ENCODE results near the gene RARRES1. TPM values are rescaled to one million over a fixed set of nuclear protein-coding genes. Genes with fewer than 3 reads are reported as not detected.
A peak's percentile ranks its signal among the peaks of the same experiment; 100 is the strongest.

The RARRES1 gene
- polyA plus RNA-seq (2013, experiment 1 of 4) = 1.2 TPM
- polyA plus RNA-seq (2013, experiment 2 of 4) = 1.2 TPM
- 1.7 TPM for polyA plus RNA-seq (2013, experiment 3 of 4)
- 1.1 TPM for polyA plus RNA-seq (2013, experiment 4 of 4)

GRCh38 chr3:158731938-158732855 is at the start of gene RARRES1:
Gene RARRES1 (minus strand): TSS chr3:158732457. CDS start chr3:158732415, 42 bp downstream.
- H3K36me3 ChIP-seq (ENCODE audit: control insufficient read depth, insufficient read depth, low read length) = no peaks in the 10 kb centered on the region
- H3K27me3 ChIP-seq (ENCODE audit: control insufficient read depth, insufficient read depth, low read length, poor library complexity, severe bottlenecking) = peaks cover 24% of the 10 kb centered on the region
- no peak within 1 kb of the TSS for H3K27ac ChIP-seq (ENCODE audit: insufficient read depth, low read depth, low read length, poor library complexity, severe bottlenecking)
- H3K4me3 ChIP-seq (ENCODE audit: insufficient read depth, low read depth, low read length) = peak within 1 kb of the TSS; percentile 57
- 2% methylated on average over 101 of the region's 101 CpGs for WGBS, 2 experiments
- H3K4me1 ChIP-seq (ENCODE audit: control insufficient read depth, insufficient read depth, low read length) = peaks cover 4% of the 10 kb centered on the region
- no peaks in the 10 kb centered on the region for H3K9me3 ChIP-seq (ENCODE audit: control insufficient read depth, low read length)

- no peak overlapping the region for H3K27ac ChIP-seq (ENCODE audit: insufficient read depth, low read depth, low read length, poor library complexity, severe bottlenecking)
- H3K9me3 ChIP-seq (ENCODE audit: control insufficient read depth, low read length) = no peaks in the 10 kb centered on the region
- no peaks in the 10 kb centered on the region for H3K27me3 ChIP-seq (ENCODE audit: control insufficient read depth, insufficient read depth, low read length, poor library complexity, severe bottlenecking)
- 79 to 80% methylated on average over 1 of the region's 1 CpG for WGBS, 2 experiments
- H3K4me1 ChIP-seq (ENCODE audit: control insufficient read depth, insufficient read depth, low read length) = no peaks in the 10 kb centered on the region
- H3K4me3 ChIP-seq (ENCODE audit: insufficient read depth, low read depth, low read length) = no peak overlapping the region
- H3K36me3 ChIP-seq (ENCODE audit: control insufficient read depth, insufficient read depth, low read length) = no peaks in the 10 kb centered on the region
Measured at GRCh38 chr3:158781849-158782248, 49.6 kb upstream of the RARRES1 start.

- Histone ChIP-seq H3K27me3 (ENCODE audit: control insufficient read depth, insufficient read depth, low read length, poor library complexity, severe bottlenecking) (no peaks in the 10 kb centered on the region), H3K27ac (ENCODE audit: insufficient read depth, low read depth, low read length, poor library complexity, severe bottlenecking) (no peak overlapping the region), H3K4me3 (ENCODE audit: insufficient read depth, low read depth, low read length) (no peak overlapping the region), H3K9me3 (ENCODE audit: control insufficient read depth, low read length) (no peaks in the 10 kb centered on the region), H3K4me1 (ENCODE audit: control insufficient read depth, insufficient read depth, low read length) (no peaks in the 10 kb centered on the region), H3K36me3 (ENCODE audit: control insufficient read depth, insufficient read depth, low read length) (no peaks in the 10 kb centered on the region)
- WGBS, 2 experiments = 86 to 89% methylated on average over 2 of the region's 2 CpGs
Measured at GRCh38 chr3:158781191-158781590, 48.9 kb upstream of the RARRES1 start.

GRCh38 chr3:158780766-158781165 is 48.5 kb upstream of the RARRES1 start:
- no peak overlapping the region for H3K27ac ChIP-seq (ENCODE audit: insufficient read depth, low read depth, low read length, poor library complexity, severe bottlenecking)
- no peaks in the 10 kb centered on the region for H3K4me1 ChIP-seq (ENCODE audit: control insufficient read depth, insufficient read depth, low read length)
- no peak overlapping the region for H3K4me3 ChIP-seq (ENCODE audit: insufficient read depth, low read depth, low read length)
- WGBS, 2 experiments = 85% methylated on average over 1 of the region's 1 CpG; no CpG with 5 or more reads in 1 of the 2 experiments
- no peaks in the 10 kb centered on the region for H3K9me3 ChIP-seq (ENCODE audit: control insufficient read depth, low read length)
- H3K27me3 ChIP-seq (ENCODE audit: control insufficient read depth, insufficient read depth, low read length, poor library complexity, severe bottlenecking) = no peaks in the 10 kb centered on the region
- no peaks in the 10 kb centered on the region for H3K36me3 ChIP-seq (ENCODE audit: control insufficient read depth, insufficient read depth, low read length)

GRCh38 chr3:158777161-158777873 is 45.1 kb upstream of the RARRES1 start:
- Histone ChIP-seq H3K9me3 (ENCODE audit: control insufficient read depth, low read length) (no peaks in the 10 kb centered on the region), H3K27me3 (ENCODE audit: control insufficient read depth, insufficient read depth, low read length, poor library complexity, severe bottlenecking) (no peaks in the 10 kb centered on the region), H3K4me1 (ENCODE audit: control insufficient read depth, insufficient read depth, low read length) (no peaks in the 10 kb centered on the region), H3K36me3 (ENCODE audit: control insufficient read depth, insufficient read depth, low read length) (no peaks in the 10 kb centered on the region), H3K4me3 (ENCODE audit: insufficient read depth, low read depth, low read length) (no peak overlapping the region), H3K27ac (ENCODE audit: insufficient read depth, low read depth, low read length, poor library complexity, severe bottlenecking) (no peak overlapping the region)
- 90 to 95% methylated on average over 3 of the region's 3 CpGs for WGBS, 2 experiments

GRCh38 chr3:158776531-158776930 is 44.3 kb upstream of the RARRES1 start:
- Histone ChIP-seq H3K27me3 (ENCODE audit: control insufficient read depth, insufficient read depth, low read length, poor library complexity, severe bottlenecking) (no peaks in the 10 kb centered on the region), H3K4me3 (ENCODE audit: insufficient read depth, low read depth, low read length) (no peak overlapping the region), H3K9me3 (ENCODE audit: control insufficient read depth, low read length) (no peaks in the 10 kb centered on the region), H3K4me1 (ENCODE audit: control insufficient read depth, insufficient read depth, low read length) (no peaks in the 10 kb centered on the region), H3K27ac (ENCODE audit: insufficient read depth, low read depth, low read length, poor library complexity, severe bottlenecking) (no peak overlapping the region), H3K36me3 (ENCODE audit: control insufficient read depth, insufficient read depth, low read length) (no peaks in the 10 kb centered on the region)
- 90 to 96% methylated on average over 7 of the region's 7 CpGs for WGBS, 2 experiments

- Histone ChIP-seq H3K4me1 (ENCODE audit: control insufficient read depth, insufficient read depth, low read length) (no peaks in the 10 kb centered on the region), H3K4me3 (ENCODE audit: insufficient read depth, low read depth, low read length) (no peak overlapping the region), H3K9me3 (ENCODE audit: control insufficient read depth, low read length) (no peaks in the 10 kb centered on the region), H3K27me3 (ENCODE audit: control insufficient read depth, insufficient read depth, low read length, poor library complexity, severe bottlenecking) (no peaks in the 10 kb centered on the region), H3K27ac (ENCODE audit: insufficient read depth, low read depth, low read length, poor library complexity, severe bottlenecking) (no peak overlapping the region), H3K36me3 (ENCODE audit: control insufficient read depth, insufficient read depth, low read length) (no peaks in the 10 kb centered on the region)
- WGBS, 2 experiments = 95 to 98% methylated on average over 3 of the region's 3 CpGs
Measured at GRCh38 chr3:158775426-158776410, 43.5 kb upstream of the RARRES1 start.

GRCh38 chr3:158774965-158775364 is 42.7 kb upstream of the RARRES1 start:
- H3K27me3 ChIP-seq (ENCODE audit: control insufficient read depth, insufficient read depth, low read length, poor library complexity, severe bottlenecking) = no peaks in the 10 kb centered on the region

GRCh38 chr3:158773845-158774830 is 41.9 kb upstream of the RARRES1 start:
- no peaks in the 10 kb centered on the region for H3K36me3 ChIP-seq (ENCODE audit: control insufficient read depth, insufficient read depth, low read length)
- no peaks in the 10 kb centered on the region for H3K4me1 ChIP-seq (ENCODE audit: control insufficient read depth, insufficient read depth, low read length)
- no peak overlapping the region for H3K27ac ChIP-seq (ENCODE audit: insufficient read depth, low read depth, low read length, poor library complexity, severe bottlenecking)
- H3K27me3 ChIP-seq (ENCODE audit: control insufficient read depth, insufficient read depth, low read length, poor library complexity, severe bottlenecking) = no peaks in the 10 kb centered on the region
- WGBS, 2 experiments = 93 to 94% methylated on average over 6 to 7 of the region's 7 CpGs
- H3K9me3 ChIP-seq (ENCODE audit: control insufficient read depth, low read length) = no peaks in the 10 kb centered on the region
- no peak overlapping the region for H3K4me3 ChIP-seq (ENCODE audit: insufficient read depth, low read depth, low read length)

More at GRCh38 chr3:158774965-158775364, 42.7 kb upstream of the RARRES1 start:
- 92 to 100% methylated on average over 2 of the region's 2 CpGs for WGBS, 2 experiments
- no peaks in the 10 kb centered on the region for H3K9me3 ChIP-seq (ENCODE audit: control insufficient read depth, low read length)
- H3K36me3 ChIP-seq (ENCODE audit: control insufficient read depth, insufficient read depth, low read length) = no peaks in the 10 kb centered on the region
- no peaks in the 10 kb centered on the region for H3K4me1 ChIP-seq (ENCODE audit: control insufficient read depth, insufficient read depth, low read length)
- H3K4me3 ChIP-seq (ENCODE audit: insufficient read depth, low read depth, low read length) = no peak overlapping the region
- H3K27ac ChIP-seq (ENCODE audit: insufficient read depth, low read depth, low read length, poor library complexity, severe bottlenecking) = no peak overlapping the region
